Right lung (tissue), 10 donors: ENCODE data around the gene DECR2. TPM values are rescaled to one million over a fixed set of nuclear protein-coding genes. Genes with fewer than 3 reads are reported as not detected.
A peak's percentile ranks its signal among the peaks of the same experiment; 100 is the strongest.
"Not testable (repeated sequence)": the region's sequence is repeated elsewhere in the genome, so short reads cannot be mapped to it uniquely, and the experiment has no call there.

Source experiments
- DNase-seq, 2 donors: peaks; one replicate each; pipeline ENCODE4 v3.0.0-alpha.2; 2013
- long read RNA-seq, 8 donors: transcript quantifications; one replicate each; lab custom pipeline, GENCODE V29; 2026
- polyA plus RNA-seq, 5 donors: library from polyadenylated mRNA; unstranded; fragments of 120-200 nt; gene quantifications; one replicate each; pipeline versions ENCODE4 v1.2.1 to v1.2.3, GENCODE V29; 2013; ENCODE audit warnings: inconsistent platforms in 1 of 5, low replicate concordance in 1 of 5; ENCODE audit not compliant: insufficient read length in 5 of 5, insufficient read depth in 1 of 5

Gene DECR2, protein sequence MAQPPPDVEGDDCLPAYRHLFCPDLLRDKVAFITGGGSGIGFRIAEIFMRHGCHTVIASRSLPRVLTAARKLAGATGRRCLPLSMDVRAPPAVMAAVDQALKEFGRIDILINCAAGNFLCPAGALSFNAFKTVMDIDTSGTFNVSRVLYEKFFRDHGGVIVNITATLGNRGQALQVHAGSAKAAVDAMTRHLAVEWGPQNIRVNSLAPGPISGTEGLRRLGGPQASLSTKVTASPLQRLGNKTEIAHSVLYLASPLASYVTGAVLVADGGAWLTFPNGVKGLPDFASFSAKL
- polyA plus RNA-seq, result 10 to 100 TPM in 3 of 5 donors, 1 to 10 TPM in 2; 7.9 to 27.0 (median 14.4) TPM
- long read RNA-seq, donor 1, transcript DECR2-201 (9 exons, 1,615 nt), result major isoform, 5 of 14 reads
- long read RNA-seq, donor 1, partial matches to known transcripts, result 9 of 14 reads
- long read RNA-seq, donor 1, other reads (novel, unspliced or antisense), result 0 of 14 reads
- long read RNA-seq, donor 2, partial matches to known transcripts, result 0 of 2 reads
- long read RNA-seq, donor 2, other reads (novel, unspliced or antisense), result 0 of 2 reads
- long read RNA-seq, donor 3, transcript DECR2-201 (9 exons, 1,615 nt), result major isoform, 5 of 5 reads
- long read RNA-seq, donor 3, partial matches to known transcripts, result 0 of 5 reads
- long read RNA-seq, donor 3, other reads (novel, unspliced or antisense), result 0 of 5 reads
- long read RNA-seq, donor 4, partial matches to known transcripts, result 0 of 1 reads
- long read RNA-seq, donor 4, other reads (novel, unspliced or antisense), result 0 of 1 reads
- long read RNA-seq, donor 5, partial matches to known transcripts, result 0 of 2 reads
- long read RNA-seq, donor 5, other reads (novel, unspliced or antisense), result 0 of 2 reads
- long read RNA-seq, donor 6, transcript DECR2-201 (9 exons, 1,615 nt), result major isoform, 7 of 13 reads
- long read RNA-seq, donor 6, partial matches to known transcripts, result 6 of 13 reads
- long read RNA-seq, donor 6, other reads (novel, unspliced or antisense), result 0 of 13 reads
- long read RNA-seq, donor 7, partial matches to known transcripts, result 8 of 11 reads
- long read RNA-seq, donor 7, other reads (novel, unspliced or antisense), result 0 of 11 reads
- long read RNA-seq, donor 8, partial matches to known transcripts, result 0 of 2 reads
- long read RNA-seq, donor 8, other reads (novel, unspliced or antisense), result 0 of 2 reads

DNA sequence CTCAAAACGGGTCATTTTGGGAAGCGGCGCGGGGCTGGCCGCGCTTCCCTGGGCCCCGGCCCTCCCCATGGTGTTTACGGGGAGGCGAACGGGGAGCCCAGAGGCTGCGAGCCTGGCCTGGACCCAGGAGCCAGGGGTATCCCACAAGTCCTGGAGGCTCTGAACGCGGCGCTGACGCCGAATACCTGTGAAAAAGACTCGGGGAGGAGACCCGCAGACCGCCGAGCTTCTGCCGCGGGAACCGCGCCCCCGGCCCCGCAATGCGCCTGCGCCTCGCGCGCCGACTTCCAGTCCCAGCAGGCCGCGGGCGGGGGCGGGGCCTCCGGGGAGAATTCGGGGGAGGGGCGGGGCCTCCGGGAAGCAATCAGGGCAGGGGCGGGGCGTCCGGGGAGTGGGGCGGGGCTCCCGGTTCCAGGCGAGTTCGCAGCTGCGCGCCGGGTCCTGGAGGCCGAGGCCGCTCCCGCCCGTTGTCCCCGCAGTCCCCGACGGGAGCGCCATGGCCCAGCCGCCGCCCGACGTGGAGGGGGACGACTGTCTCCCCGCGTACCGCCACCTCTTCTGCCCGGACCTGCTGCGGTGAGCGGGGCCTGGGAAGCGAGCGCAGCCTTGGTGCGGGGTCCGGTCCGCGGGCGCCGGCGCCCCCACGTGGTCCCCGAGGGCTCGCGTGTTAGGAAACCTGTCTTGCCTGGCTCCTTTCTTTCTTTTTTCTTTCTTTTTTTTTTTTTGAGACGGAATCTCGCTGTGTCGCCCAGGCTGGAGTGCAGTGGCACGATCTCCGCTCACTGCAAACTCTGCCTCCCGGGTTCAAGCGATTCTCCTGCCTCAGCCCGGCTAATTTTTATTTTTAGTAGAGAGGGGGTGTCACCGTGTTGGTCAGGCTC, at the start of gene DECR2:
Gene DECR2, plus strand, starts transcription at position 418 of the 881 bp plus-strand sequence. Its CDS starts 79 bp downstream, at position 497.
- peak; percentile 90 for DNase-seq

DNA sequence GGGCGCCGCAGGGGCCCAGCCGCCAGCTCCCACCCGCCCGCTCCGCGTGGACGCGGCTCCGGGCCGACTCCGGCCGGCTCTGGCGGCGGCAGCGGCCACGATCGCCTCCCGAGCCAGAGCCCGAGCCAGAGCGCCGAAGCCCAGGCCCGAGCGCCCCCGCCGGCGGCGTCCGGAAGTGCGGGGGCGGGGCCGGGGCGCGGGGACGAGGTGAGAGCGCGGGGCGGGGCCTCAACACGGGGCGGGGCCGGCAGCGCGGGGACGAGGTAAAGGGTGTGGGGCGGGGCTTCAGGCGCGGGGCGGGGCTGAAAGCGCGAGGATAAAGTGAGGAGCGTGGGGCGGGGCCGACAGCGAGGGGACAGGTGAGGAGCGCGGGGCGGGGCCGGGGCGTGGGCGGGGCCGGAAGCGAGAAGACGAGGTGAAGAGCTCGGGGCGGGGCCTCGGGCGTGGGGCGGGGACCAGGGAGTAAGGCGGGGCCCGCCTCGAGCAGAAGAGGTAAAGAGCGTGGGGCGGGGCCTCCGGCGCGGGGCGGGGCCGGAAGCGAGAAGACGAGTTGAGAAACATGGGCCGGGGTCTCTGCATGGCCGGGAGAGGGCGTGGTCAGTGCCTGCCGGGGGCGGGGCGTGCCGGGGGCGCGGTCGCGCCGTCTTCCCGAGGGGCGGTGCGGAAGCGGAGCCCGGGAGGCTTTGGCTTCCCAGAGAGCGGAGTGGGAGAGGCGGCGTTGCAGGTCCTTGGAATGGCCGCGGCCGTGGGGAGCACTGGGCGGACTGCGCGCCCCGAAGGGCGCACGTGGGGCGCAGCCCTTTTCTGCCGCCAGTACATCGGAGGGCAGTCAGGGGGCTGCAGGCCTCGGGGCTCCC, 48.9 kb upstream of the DECR2 start, which contains the start of gene AXIN1:
Gene AXIN1, minus strand, starts transcription at position 177 of the 857 bp plus-strand sequence. CDS start 5,698 bp downstream, outside the sequence.
- peak; percentile 94 to 95 for DNase-seq

DNA sequence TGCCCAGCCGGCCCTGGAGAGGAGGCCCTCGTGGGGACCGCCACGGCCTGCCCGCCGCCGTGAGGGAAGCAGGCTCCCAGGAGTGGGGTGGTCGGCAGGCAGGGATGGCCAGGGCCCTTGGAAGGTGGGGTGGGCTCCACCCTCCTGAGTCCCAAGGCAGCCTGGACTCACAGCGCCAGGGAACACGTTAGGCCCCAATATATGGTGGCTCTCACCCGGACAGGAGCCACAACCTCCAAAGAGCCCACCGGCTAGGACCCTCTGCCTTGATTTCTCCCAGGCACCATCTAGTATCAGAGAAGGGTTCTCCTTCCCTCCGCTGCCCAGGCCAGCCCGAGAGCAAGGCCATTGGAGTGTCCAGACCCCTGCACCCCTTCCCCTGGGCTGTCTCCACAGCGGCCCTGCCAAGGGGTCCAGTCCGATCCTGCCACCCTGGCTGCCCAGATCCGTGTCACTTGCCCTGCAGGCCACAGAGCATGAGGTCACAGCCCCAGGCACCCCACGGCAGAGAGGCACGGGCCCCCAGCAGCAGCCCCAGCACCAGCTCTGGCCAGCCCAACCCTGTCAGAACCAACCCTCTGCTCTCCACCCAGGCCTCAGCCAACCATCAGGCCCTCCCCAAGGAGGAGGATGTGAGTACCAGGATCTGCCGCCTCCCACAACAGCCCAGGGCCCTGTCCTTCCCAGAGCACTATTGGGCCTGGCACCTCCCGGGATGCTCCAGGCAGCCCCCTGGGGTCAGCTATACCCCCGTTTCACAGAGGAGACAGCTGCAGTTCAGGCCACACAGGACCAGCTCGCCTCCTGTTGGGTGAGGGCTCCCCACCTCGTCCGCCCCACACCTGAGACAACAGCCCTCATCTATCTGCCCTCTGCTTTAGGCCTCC, 48.0 kb upstream of the DECR2 start:
- DNase-seq, result no peak

DNA sequence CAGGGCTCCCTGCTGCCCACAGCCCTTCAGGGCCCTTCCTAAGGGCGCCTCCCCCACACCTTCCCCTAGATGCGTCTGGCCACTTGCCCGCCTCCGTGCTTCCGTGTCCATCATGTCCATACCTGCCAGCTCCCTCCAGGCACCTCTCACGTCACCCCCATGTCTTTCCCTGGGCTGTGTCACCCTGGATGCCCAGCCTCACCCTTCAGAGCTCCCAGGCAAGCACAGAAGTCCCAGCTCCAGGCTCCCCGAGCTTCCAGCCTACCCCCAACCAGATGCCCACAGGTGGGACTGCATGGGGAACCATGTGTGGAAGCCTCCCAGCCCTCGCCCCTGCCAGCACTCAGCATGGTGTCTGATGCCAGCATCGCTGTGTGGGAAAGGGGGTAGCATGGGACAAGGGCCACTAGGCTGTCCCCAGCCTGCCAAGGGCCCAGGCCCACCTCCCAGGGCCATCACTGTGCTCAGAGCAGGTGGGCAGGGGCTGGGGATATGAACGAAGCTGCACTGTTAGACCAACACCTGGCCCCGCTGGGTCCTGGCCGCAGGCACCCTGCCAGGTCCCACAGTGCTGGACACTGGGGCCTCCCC, 47.3 kb upstream of the DECR2 start:
- no peak for DNase-seq

DNA sequence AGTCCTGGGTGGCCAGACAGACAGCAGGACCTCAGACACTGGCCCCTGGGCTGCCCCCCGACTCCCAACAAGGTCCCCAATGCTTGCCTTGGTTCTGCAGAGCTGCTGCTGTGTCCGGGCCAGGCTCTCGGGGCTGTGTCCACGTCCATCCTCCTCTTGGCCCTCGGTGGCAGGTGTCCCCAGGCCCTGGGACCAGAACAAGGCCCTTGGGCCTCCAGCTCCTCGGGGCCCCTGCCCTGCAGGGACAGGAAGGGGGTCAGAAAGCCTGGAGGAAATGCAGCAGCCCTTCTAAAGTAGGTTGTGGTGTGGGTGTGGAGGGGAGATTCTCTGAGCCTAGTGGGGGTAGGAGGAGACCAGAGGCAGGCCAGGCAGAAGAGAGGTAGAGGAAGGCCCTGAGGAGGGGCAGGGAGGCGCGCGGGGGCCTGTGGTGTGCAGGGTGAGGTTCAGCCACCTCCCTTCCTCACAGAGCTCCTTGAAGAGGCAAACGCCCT, 46.7 kb upstream of the DECR2 start:
- DNase-seq, result no peak

DNA sequence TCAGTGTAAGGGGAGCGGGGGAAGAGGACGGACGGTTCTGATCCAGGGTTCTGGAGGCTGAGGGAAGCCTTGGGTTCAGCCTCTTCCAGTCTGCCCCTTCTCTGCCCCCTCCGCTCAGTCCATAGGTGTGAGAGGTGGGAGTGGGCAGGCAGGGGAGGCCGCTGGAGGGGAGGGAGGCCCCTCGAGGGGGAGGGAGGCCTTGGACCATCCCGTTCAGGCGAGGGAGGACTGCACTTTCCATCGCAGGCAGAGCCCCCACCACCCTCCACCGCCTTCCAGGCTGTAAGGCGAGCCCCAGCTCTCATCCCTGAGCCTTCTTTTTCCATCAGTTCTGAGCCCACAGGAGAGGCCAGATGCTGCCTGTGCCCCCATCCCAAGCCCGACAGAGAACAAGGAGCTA, 44.9 kb upstream of the DECR2 start:
- DNase-seq, result no peak

DNA sequence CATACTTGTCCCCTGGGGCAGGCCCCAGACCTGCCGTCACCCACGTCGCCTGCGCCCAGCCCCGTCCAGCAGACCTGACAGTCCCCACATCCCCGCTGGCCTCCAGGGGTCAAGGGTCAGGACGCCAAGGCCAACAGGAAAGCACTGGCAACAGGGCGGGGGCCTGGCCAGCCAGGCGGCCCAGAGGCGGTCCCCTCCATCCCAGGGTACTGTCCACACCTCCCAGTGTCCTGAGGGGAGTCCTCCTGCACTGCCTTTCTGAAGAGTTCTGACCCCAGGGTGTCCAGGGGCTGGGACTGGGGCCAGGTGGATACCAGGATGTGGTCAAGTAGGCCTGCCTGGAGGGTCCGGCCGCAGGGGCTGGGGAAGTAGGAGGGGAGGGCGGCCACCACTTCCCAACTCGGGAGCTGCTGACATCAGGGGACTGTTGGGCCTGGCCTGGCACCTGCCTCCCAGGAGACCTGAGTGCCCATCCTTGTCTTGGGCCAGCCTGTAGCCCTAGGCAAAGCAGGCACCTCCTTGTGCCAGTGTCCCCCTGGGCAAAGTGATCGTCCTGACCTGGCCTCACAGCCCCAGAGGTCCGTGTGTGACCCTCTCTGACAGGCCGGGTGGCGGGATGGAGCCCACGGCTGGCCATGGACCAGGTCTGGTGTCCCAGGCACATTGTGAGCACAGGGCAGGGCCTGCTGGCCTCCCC, 42.5 kb upstream of the DECR2 start:
- DNase-seq, result no peak

DNA sequence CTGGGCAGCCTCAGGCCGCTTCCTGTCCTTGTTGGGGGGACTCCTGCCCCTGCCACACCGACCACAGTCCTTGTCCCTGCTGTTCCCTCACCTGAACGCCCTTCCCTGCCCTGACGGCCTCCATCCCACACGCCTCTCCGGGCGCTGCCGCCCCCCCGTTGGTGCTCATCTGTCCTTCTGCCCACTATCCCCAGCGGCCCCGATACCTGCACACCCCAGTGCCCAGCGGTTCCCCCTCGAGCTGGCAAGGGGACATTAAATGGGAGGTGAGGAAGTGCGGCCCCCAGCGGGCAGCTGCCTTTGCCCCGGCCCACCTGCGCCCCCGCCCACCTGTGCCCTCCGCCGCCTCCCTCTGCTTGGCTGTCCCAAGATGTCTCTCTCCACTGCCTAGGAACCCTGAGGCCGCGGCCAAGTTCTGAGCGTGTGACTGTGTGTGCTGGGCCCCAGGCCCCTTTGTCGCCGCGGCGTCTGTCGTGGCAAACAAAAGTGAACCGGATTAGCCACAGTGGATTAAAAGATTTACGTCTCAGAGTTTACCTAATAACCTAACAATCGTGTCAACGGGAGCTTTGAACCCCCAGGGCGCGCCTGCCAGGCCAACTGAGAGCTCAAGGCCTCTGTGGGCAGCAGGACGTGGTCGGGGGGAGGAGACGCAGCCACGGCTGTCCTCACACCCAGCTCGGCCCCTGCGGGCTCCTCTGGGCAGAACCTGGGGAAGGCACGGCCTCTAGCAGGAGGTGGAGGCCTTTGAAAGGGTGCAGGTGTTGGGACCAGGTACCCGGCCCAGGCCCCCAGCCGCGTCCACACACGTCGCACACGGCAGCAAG, 41.6 kb upstream of the DECR2 start:
- no peak for DNase-seq

DNA sequence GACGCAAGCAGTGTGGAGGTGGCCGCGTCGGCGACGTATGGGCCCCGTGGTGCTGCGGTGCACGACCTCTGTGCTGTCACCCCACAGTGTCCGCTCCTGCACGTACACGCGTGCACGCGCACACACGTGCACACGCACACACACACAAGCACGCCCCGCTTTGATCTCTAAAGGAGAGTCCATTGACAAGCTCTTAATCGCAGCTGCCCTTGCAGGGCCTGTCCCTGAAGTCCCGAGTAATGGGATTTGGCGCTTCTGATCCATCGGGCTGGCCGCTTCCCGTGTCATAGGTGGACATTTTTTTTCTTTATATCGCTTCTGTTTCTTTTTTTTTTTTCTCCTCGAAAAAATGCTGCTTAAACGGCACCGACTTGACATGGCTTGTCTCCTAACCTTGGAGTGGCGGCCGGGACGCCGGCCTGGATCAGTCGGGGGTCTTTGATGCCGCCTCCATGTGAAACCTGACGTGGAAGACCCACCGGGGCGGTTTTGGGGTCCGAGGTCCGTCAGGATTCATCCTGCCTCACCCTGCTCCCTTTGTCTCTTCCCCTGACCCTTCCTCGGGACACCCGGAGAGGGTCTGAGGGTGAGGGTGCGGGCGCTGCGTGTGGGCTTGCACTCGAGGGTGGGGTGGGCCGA, 40.9 kb upstream of the DECR2 start:
- DNase-seq, result no peak

DNA sequence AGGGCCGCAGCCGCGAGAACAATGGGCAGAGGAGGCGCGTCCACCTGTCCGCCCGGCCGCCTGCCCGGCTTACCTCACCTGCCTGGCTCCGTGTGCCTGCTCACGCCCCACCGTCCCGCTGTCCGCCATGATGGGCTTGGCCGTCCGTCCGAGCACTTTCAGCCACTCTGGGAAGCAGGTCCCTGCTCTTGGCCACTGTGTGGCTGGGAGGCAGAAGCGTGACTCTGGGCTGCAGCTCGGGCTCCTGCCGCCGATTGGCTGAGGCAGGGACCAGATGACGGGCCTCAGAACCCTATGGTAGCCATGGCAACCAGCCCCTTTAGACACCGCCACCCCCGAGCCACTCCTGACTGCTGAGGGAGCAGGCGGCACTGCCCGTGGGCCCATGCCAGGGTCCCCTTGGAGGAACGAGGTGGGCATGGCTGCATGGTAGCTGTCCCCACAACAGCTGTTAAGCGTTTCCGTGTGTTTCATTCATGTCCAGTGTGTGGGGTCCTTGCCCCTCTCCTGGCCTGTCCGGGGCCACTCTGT, 40.3 kb upstream of the DECR2 start:
- no peak for DNase-seq

DNA sequence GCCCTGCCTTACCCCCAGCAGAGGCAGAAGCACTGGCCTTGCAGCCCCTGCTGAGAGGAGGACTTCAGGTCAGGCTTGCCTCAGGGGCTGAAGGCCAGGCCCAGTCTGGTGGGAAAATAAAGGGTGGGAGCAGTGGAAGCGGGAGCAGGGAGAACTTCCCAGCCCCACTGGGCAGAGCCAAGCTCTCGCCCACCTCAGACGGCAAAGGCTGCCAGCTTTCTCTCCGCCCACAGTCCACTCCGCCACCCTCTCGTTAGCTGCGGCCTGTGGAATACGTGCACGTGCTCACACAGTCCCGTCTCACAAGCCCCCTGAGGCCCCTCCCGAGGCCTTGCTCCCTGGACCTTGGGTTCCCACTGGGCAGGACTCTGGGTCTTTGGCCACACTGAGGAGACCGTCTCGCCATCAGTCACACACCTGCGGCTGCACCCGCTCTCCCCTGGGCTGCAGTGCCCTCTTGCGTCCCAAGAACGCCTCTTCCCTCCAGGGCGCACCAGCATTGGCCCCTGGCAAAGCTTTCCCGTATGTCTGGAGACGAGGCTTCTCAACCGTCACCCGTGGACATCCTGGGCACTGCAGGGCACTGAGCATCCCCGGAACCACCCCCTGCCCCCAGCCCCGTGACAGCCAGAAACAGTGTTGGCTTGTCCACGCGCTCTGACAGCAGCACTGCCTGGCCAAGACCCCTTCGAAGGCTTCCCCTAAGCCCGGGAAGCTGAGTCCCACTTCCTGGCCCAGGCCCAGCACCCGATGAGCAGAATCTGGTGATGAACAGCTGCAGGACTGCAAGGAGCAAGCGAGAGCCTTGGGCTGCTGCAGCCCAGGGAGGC, 39.6 kb upstream of the DECR2 start:
- DNase-seq, result no peak

DNA sequence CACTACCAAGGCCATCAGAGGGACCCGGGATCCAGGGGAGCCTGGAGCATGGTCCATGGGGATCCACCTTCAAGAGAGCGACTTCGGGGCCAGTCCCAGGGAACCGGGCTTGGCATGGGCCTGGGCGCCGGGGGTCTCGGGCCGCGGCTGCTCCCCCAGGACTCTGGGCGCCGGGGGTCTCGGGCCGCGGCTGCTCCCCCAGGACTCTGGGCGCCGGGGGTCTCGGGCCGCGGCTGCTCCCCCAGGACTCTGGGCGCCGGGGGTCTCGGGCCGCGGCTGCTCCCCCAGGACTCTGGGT, 39.0 kb upstream of the DECR2 start:
- not testable (repeated sequence) for DNase-seq

DNA sequence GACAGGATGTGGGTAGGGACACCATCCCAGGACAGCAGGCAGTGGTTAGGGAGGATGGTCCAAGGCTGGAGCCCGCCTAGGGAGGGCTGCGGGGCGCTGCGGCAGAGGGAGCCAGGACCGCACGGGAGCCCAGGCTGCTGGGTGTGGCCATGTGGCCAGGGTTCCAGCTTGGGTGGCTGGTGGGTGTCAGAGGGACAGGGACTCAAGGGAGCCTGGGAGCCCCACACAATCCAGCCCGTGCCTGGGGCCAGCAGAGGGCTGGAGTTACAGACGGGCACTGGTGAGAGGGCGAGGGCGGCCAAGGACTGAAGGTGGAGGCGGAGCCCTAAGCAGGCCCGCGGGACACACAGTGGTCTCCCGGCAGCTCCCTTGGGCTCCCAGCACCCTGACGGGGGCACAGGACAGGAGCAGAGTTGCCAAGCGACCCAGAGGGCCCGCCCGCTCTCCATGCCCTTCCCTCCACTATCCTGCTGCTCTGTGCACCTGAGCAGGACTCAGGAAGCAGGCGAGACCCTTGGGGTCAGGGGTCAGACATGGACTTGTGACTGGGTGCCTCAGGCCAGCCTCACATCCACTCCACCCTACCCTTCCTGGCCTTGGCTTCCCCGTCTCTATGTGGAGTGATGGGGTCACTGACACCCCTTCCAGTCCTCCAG, 38.4 kb upstream of the DECR2 start:
- DNase-seq, result no peak

DNA sequence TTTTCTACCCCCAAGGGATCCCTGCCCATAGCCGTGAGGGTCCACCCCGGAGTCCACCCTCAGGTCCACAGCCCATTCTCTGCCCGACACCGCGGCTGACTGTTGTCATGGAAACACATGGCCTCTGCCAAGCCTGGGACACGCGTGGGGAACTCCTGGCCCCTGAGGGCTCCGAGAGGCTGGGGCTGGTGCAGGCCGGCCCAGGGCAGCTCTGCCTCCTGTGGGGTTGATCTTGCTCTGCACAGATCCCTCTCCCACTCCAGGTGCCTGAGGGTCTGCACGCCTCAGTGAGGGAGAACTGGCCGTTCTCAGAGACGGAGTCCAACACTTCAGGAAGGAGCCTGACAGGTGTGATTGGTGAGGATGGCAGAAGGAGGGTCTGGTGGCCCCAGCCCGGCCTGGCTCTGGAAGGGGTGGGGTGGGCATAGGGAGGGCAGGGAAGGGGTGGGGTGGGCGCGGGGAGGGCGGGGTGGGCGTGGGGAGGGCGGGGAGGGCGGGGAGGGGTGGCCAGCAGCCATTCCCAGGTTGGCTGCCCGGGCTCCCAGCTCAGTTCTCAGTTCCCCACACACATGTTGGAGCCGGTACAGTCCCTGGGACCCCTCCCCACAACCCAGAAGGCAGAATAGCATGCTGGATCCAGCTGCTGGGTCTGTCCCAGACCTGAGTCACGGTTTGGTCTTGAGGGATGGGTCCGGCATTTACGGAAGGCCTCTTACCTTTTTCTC, 37.8 kb upstream of the DECR2 start:
- DNase-seq, result no peak
